ENCODE measurements around the gene ARAP1.

- TF ChIP-seq CTCF (IDR thresholded peaks at IDR 0.05; ENCODE audit: control extremely low read depth in 1 of 3, insufficient read depth in 1 of 3, low read depth in 1 of 3, low read length in 3 of 3) (no peak), KDM1A (IDR thresholded peaks at IDR 0.05; ENCODE audit: borderline replicate concordance, low read length) (no peak), GABPA (IDR thresholded peaks at IDR 0.05; ENCODE audit: borderline replicate concordance, insufficient read depth, low read length) (no peak), BACH1 (IDR thresholded peaks at IDR 0.05; ENCODE audit: low read length) (no peak), POLR2A (IDR thresholded peaks at IDR 0.05; ENCODE audit: control extremely low read depth in 1 of 2, low read depth in 2 of 2, low read length in 2 of 2) (0 out of 3 replicates have a peak, but pooled peaks of 1 of the 2 experiments have one; percentile 8), MAX (IDR thresholded peaks at IDR 0.05) (no peak), BCL11A (IDR thresholded peaks at IDR 0.05; ENCODE audit: low read depth in 2 of 2, low read length in 2 of 2) (no peak)
These were observed 46.2 kb upstream of the ARAP1 start for GRCh38 chr11:72798361-72798760.

All from H1 (cell line).